ENCODE results near the gene ZDHHC14.

The ZDHHC14 gene

DNA sequence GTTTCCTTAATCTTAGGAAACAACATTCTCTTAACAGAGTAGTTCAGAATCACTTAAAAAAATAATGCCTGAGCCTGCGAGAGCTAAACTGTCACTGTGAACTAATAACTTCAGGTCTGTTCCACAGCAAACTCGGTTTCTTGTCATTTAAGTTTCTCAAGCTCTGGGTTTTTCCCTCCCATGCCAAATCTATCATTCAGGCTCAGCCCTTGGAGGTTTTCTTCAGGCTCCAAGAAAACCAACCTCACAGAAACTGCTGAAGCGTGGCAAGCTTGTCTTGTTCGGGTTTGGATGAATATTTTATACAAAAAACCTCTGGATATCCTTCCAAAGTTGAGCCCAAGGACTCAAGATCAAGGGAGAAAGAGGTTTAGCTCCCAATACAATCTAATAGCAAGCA, 342.4 kb downstream of the ZDHHC14 start:
- DNase-seq (ENCODE audit: low spot score), result no peak
- TF ChIP-seq, protein P1, sequence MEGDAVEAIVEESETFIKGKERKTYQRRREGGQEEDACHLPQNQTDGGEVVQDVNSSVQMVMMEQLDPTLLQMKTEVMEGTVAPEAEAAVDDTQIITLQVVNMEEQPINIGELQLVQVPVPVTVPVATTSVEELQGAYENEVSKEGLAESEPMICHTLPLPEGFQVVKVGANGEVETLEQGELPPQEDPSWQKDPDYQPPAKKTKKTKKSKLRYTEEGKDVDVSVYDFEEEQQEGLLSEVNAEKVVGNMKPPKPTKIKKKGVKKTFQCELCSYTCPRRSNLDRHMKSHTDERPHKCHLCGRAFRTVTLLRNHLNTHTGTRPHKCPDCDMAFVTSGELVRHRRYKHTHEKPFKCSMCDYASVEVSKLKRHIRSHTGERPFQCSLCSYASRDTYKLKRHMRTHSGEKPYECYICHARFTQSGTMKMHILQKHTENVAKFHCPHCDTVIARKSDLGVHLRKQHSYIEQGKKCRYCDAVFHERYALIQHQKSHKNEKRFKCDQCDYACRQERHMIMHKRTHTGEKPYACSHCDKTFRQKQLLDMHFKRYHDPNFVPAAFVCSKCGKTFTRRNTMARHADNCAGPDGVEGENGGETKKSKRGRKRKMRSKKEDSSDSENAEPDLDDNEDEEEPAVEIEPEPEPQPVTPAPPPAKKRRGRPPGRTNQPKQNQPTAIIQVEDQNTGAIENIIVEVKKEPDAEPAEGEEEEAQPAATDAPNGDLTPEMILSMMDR (IDR thresholded peaks at IDR 0.05; ENCODE audit: extremely low read depth, missing control alignments), result no peak

DNA sequence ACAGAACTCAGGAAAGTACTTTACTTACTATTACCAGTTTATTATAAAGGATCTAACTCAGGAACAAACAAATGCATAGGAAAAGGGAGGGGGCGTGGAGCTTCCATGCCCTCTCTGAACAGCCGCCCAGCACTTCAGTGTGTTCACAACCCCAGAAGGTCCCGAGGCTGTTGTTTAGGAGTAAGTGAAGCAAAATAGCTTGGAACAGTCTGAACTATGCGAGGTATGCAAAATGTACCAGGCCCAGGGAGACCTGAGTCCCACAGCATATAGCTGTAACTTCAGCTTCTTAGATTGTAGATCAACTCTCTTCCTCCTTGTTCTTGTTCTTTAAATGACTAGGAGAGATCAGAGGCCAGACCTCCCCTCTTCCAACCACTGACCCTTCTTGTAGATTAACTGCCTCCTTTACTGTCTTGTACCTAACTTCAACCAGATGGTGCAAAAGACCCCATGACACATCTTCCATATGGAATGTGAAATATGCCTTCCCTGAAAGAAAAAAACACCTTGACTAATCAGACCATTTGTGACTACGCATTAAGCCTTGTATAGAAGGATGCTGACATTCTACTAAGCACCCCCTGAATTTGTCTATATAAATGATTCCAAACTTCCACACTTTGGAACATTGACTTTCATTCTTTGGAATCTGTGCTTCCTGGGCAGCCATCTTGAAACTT, 343.3 kb downstream of the ZDHHC14 start:
- no peak for DNase-seq (ENCODE audit: low spot score)
- TF ChIP-seq, protein P1 (IDR thresholded peaks at IDR 0.05; ENCODE audit: extremely low read depth, missing control alignments), result no peak

DNA sequence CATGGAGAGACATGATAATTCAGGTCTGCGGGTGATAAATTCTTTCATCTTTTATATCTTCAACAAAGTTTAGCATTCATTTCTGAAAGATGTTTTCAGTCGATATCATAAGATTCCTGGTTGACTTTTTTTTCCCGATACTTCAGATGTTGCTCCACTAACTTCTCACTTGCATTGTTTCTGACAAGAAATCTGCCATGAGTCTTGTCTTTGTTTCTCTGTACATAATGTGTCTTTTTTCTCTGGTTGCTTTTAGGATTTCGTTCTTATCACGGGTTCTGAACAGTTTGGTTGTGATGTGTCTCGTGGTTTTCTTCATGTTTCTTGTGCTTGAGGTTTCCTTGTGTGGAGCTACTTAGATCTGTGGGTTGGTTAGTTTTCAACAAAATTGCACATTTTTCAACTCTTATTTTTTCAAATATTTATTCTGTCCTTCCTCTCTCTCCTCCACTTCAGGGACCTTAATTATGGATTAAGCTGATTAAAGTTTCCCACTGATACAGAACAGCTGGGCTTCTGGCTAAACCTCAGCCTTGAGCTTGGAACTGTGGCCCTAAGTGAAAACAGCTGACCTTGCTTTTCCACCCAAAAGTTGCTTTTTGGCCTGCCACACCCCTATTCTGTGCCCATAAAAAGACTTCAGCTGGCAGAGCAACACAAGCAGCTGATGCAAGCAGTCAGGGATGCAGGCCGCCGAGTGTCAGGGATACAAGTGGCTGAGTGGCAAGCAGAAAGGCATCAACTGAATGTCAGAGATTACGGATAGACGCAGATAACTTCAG, 344.2 kb downstream of the ZDHHC14 start:
- TF ChIP-seq, protein P1 (IDR thresholded peaks at IDR 0.05; ENCODE audit: extremely low read depth, missing control alignments), result no peak
- no peak for DNase-seq (ENCODE audit: low spot score)

DNA sequence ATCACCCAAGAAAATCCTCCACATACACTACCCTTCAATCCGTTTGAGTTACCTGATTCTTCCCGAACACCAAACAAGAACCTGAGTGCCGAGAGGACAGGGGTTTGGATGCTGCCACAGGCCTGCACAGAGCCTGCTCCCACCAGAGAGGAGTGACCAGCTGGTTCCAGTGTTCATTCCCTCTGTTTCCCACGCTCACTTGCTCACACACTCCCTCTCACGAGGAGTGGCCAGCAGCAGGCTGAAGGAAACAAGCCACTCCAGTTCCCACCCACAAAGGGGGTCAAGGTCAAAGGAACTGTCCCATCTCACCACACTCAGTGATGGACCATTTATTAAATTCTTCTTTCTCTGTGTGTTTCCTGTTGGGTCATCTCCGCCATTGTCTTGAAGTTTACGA, 344.8 kb downstream of the ZDHHC14 start:
- no peak for DNase-seq (ENCODE audit: low spot score)
- TF ChIP-seq, protein P1 (IDR thresholded peaks at IDR 0.05; ENCODE audit: extremely low read depth, missing control alignments), result no peak

DNA sequence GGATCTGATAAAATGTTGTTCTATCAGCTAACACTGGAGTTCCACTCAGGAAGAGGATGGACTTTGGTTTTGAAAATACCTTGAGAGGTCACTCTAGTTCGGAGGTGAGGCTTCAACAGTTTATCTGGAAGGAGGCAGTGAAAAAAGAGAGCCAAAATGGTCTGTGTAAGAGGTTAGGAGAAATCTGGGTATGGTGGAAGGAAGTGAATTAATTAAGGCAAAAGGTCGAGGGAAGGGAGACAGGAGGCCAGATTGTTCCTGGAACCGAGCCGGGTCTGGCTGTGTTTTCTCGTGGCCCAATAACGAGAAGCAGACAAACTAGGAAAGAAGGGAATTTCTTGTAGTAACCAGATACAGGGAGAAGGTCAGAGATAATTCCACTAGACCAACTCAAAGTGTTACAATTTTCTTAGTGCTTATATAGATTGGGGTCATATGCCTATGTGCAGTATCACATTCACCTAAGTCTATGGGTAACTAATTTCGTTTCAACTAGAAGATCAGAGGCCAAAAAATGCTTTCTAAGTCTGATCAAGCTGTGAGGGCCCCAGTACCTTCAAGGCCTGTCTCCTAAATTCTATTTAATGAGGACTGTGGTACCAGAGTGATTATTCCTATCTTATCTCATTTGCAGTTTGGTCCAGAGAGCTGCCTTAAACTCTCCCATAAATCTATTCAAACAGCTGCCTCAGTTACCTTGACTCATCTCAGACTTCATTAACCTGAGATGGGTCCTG, 346.1 kb downstream of the ZDHHC14 start:
- TF ChIP-seq, protein P1 (IDR thresholded peaks at IDR 0.05; ENCODE audit: extremely low read depth, missing control alignments), result no peak
- DNase-seq (ENCODE audit: low spot score), result no peak
